ENCODE data around the gene KMT5C.

The KMT5C gene

DNA sequence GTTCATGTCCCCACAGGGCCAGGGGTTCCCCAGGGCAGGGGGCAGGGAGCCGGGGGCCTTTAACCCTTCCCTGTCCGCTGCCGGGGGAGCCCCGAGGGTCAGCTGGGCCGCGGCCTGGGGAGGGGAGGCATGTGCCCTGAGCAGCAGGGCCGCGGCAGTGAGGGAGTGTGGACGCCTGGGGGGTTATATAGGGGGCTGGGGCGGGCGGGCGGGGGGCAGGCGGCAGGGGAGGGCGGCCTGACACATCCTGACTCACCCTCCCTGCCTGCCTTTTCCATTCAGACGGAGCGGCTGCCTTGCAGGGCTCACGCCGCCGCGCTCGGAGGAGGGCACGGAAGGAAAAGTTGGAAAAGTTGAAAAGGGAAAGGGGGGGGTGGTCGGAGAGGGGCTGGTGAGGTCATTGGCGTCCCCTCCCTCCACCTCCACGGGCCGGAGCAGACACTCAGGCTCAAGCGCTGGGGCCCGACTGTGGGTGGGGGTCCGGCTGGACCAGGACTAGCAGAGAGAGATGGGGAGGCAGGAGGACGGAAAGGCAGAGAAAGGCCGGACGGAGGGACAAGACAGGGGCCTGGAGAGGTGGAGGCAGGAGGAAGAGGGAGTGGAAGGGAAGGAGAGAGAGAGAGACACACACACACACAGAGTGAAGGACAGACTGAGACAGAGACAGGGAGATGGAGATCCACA is 30.8 kb downstream of the KMT5C start, which contains the start of gene IL11:
TSS of gene IL11 (minus strand) at position 159 of the 684 bp plus-strand sequence. CDS start at position 6, 153 bp downstream.
- Histone ChIP-seq H3K9me3 (ENCODE audit: insufficient read depth, low read depth, low read length) (no peaks in the 10 kb centered on the region), H3K9me2 (replicated peaks; ENCODE audit: low read depth, low read length) (no peaks in the 10 kb centered on the region), H3K9ac (ENCODE audit: low read depth, low read length, poor library complexity, severe bottlenecking) (no peak within 1 kb of the TSS), H3K4me2 (ENCODE audit: low read depth, low read length, poor library complexity, severe bottlenecking) (no peak within 1 kb of the TSS), H3F3A (ENCODE audit: low read depth) (no peaks in the 10 kb centered on the region), H3K4me1 (ENCODE audit: insufficient read depth, low read length, poor library complexity, severe bottlenecking) (no peaks in the 10 kb centered on the region), H4K20me1 (ENCODE audit: insufficient read depth, low read length, poor library complexity, severe bottlenecking) (no peaks in the 10 kb centered on the region), H3K36me3 (ENCODE audit: insufficient read depth, low read length) (no peaks in the 10 kb centered on the region), H3K4me3 (ENCODE audit: low read length, poor library complexity, severe bottlenecking) (no peak within 1 kb of the TSS), H2AFZ (ENCODE audit: low read length) (no peak within 1 kb of the TSS), H3K79me2 (ENCODE audit: insufficient read depth, low read length) (no peaks in the 10 kb centered on the region), H3K27me3 (ENCODE audit: insufficient read depth, low read length, poor library complexity, severe bottlenecking) (no peaks in the 10 kb centered on the region)
- TF ChIP-seq, protein P1, sequence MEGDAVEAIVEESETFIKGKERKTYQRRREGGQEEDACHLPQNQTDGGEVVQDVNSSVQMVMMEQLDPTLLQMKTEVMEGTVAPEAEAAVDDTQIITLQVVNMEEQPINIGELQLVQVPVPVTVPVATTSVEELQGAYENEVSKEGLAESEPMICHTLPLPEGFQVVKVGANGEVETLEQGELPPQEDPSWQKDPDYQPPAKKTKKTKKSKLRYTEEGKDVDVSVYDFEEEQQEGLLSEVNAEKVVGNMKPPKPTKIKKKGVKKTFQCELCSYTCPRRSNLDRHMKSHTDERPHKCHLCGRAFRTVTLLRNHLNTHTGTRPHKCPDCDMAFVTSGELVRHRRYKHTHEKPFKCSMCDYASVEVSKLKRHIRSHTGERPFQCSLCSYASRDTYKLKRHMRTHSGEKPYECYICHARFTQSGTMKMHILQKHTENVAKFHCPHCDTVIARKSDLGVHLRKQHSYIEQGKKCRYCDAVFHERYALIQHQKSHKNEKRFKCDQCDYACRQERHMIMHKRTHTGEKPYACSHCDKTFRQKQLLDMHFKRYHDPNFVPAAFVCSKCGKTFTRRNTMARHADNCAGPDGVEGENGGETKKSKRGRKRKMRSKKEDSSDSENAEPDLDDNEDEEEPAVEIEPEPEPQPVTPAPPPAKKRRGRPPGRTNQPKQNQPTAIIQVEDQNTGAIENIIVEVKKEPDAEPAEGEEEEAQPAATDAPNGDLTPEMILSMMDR (conservative IDR thresholded peaks at IDR 0.05; ENCODE audit: low read length): no peak
- no peak for TF ChIP-seq EZH2phosphoT487 (IDR thresholded peaks at IDR 0.05; ENCODE audit: borderline replicate concordance)

DNA sequence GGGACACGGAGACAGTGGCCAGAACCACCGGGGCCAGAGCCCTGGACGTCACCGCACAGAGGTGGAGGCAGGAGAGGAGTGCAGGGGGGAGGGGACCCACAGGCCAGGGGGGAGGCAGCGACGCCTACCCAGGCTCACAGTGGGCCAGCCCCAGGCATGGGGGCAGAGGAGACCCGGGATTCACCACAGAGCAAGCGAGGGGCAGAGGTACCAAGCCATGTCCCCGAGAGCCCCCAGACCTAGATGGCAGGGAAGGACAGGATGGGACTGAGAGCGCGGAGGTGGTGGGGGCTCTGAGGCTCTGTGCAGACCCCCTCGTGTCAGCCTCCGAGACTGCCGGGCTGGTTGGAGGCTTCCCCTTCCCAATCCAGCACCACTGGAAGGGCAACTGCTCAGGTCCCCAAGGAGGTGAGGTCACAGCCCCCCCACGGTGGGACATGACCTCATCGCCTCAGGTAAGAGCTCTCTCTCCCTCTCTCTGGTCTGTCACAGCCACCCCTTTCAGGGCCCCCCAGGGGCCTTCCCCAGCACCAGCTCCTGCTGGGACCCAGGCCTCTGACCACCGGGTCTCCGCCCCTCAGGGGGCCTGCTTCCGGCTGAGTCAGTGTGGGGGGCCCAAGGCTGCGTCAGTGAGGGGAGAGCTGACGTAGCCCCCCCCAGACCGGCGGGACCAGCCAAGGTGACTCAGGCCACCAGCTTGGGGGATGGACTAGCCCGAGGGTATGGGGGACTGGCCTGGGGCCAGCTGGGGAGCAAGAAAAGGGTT is 32.8 kb downstream of the KMT5C start:
- TF ChIP-seq EZH2phosphoT487 (IDR thresholded peaks at IDR 0.05; ENCODE audit: borderline replicate concordance): no peak
- TF ChIP-seq, protein P1 (conservative IDR thresholded peaks at IDR 0.05; ENCODE audit: low read length): no peak
- Histone ChIP-seq H4K20me1 (ENCODE audit: insufficient read depth, low read length, poor library complexity, severe bottlenecking) (no peaks in the 10 kb centered on the region), H3K27me3 (ENCODE audit: insufficient read depth, low read length, poor library complexity, severe bottlenecking) (no peaks in the 10 kb centered on the region), H3K79me2 (ENCODE audit: insufficient read depth, low read length) (no peaks in the 10 kb centered on the region), H3K36me3 (ENCODE audit: insufficient read depth, low read length) (no peaks in the 10 kb centered on the region), H2AFZ (ENCODE audit: low read length) (no peak overlapping the region), H3K9me2 (replicated peaks; ENCODE audit: low read depth, low read length) (no peaks in the 10 kb centered on the region), H3K4me1 (ENCODE audit: insufficient read depth, low read length, poor library complexity, severe bottlenecking) (no peaks in the 10 kb centered on the region), H3K9ac (ENCODE audit: low read depth, low read length, poor library complexity, severe bottlenecking) (no peak overlapping the region), H3K9me3 (ENCODE audit: insufficient read depth, low read depth, low read length) (no peaks in the 10 kb centered on the region), H3K4me3 (ENCODE audit: low read length, poor library complexity, severe bottlenecking) (no peak overlapping the region), H3K4me2 (ENCODE audit: low read depth, low read length, poor library complexity, severe bottlenecking) (peak overlapping the region; percentile 2), H3F3A (ENCODE audit: low read depth) (no peaks in the 10 kb centered on the region)

DNA sequence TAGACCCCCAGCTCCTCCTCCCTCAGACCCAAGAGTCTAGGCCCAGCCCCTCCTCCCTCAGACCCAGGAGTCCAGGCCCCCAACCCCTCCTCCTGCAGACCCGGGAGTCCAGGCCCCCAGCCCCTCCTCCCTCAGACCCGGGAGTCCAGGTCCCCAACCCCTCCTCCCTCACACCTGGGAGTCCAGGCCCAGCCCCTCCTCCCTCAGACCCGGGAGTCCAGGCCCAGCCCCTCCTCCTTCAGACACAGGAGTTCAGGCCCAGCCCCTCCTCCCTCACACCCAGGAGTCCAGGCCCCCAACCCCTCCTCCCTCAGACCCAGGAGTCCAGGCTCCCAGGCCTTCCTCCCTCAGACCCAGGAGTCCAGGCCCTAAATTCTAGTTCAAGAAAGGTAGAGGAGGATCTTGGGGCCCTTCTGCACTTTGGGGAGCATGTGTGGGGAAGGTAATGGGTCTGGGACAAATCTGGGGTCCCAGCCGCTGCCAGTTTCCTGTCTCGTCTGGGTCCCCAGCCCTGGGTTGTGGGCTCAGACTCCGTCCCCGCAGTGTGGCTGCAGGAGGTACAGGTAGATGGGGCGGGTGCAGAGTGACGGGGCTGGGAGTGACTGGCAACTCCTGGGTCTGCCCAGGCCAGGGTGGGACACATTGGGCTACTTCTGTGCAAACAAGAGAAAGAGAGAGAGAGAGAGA is 33.8 kb downstream of the KMT5C start:
- Histone ChIP-seq H3K4me3 (ENCODE audit: low read length, poor library complexity, severe bottlenecking) (no peak overlapping the region), H3K36me3 (ENCODE audit: insufficient read depth, low read length) (no peaks in the 10 kb centered on the region), H3K9me2 (replicated peaks; ENCODE audit: low read depth, low read length) (no peaks in the 10 kb centered on the region), H3F3A (ENCODE audit: low read depth) (no peaks in the 10 kb centered on the region), H3K9me3 (ENCODE audit: insufficient read depth, low read depth, low read length) (no peaks in the 10 kb centered on the region), H3K4me2 (ENCODE audit: low read depth, low read length, poor library complexity, severe bottlenecking) (no peak overlapping the region), H3K27me3 (ENCODE audit: insufficient read depth, low read length, poor library complexity, severe bottlenecking) (no peaks in the 10 kb centered on the region), H2AFZ (ENCODE audit: low read length) (no peak overlapping the region), H3K4me1 (ENCODE audit: insufficient read depth, low read length, poor library complexity, severe bottlenecking) (no peaks in the 10 kb centered on the region), H3K9ac (ENCODE audit: low read depth, low read length, poor library complexity, severe bottlenecking) (no peak overlapping the region), H4K20me1 (ENCODE audit: insufficient read depth, low read length, poor library complexity, severe bottlenecking) (no peaks in the 10 kb centered on the region), H3K79me2 (ENCODE audit: insufficient read depth, low read length) (no peaks in the 10 kb centered on the region)
- no peak for TF ChIP-seq EZH2phosphoT487 (IDR thresholded peaks at IDR 0.05; ENCODE audit: borderline replicate concordance)
- TF ChIP-seq, protein P1 (conservative IDR thresholded peaks at IDR 0.05; ENCODE audit: low read length): no peak
